ENCODE results near the gene SSBP2.
A peak's percentile ranks its signal among the peaks of the same experiment; 100 is the strongest.
"Not testable (repeated sequence)": the region's sequence is repeated elsewhere in the genome, so short reads cannot be mapped to it uniquely, and the experiment has no call there.

The SSBP2 gene

DNA sequence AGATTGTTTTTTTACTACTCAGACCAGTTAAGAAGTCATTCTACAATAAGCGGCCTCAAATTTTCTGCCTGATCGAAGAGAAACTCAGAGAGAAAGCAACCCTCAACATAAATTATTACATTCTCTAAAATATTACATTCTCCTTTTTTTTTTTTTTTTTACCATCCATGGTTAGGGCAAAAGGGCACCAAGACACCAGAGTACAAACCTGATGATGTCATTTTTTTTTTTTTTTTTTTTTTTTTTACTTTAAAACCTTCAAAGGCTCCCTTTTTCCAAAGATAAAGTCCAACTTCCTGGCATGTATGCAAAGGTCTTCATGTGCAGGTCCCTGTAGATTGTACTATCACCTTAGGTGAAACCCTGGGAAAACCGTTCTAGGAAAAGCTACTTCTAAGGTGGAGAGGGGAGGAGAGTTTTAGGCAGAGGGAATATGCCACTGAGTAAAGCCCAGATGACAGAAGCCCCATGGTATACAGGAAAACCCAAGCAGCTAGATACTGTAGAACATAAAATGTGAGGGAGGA, 104.4 kb downstream of the SSBP2 start:
- no peak for DNase-seq

DNA sequence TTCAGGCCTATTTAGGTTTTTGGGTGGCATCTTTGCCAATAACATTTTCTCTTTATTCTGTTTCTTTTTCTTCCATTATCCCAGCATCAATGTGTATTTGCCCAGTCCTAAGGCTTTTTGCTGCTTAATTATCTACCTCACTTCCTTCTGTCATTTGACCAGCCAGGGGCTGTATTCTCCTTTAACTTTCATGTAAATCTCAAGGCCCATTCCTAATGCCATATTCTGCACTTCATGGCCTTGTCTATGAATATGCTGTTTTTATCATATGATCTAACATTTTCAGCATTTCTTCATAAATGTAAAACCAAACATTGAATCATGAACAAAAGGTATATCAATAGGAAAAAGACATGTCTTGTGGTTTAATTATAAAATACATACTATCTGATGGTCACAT, 108.7 kb downstream of the SSBP2 start:
- DNase-seq: no peak

DNA sequence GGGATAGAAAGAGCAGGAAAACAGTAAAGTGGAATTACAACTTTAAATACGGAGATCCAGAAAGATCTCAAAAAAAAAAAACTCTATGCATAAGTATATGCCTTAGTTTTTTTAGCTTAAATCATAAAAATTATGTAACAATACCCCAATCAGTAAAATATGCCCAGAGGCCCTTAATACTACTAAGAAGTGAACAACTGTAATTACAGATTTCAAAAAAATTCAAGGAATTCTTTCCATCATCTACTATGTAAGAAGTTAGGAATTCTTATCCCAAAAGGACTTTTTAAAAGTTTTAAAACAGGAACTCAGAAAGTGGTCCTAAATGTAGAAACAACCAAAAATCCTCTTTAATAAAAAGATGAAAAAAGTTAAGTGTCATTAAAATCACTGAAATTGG, 111.3 kb downstream of the SSBP2 start:
- no peak for DNase-seq

DNA sequence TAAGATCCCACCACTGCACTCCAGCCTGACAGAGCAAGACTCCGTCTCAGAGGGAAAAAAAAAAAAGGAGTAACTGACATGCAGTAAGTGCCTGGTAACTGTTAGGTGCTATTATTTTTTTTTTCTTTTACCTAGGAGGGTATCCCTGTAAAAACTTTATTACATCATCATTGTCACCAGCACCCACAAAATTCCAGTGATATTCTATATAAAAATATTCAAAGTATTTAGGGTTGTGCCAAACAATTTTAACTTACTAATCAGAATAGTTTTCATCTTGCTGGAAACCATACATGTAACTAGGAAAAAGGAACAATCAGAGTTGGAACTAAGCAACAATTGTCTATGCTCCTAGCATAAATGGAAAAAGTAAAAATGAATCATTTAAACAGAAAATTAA, 112.4 kb downstream of the SSBP2 start:
- no peak for DNase-seq

DNA sequence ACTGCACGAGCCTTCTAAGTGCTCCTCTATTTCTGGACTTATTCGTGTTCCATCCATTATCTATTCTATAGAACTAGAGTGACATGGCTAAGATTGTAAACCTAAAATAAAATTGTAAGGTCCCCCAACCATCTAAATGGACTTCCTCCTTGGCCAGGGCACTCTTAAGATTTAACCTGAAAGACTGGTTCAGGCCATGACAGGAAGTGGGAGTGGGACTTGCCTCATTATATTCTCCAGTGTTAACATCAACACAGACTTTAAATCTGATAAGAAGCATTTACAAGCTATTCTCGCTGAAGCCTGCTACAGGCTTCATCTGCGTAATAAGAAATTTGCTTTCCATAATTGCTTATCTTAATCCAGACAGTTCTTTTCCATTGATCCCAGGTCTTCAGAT, 117.0 kb downstream of the SSBP2 start:
- DNase-seq: no peak

DNA sequence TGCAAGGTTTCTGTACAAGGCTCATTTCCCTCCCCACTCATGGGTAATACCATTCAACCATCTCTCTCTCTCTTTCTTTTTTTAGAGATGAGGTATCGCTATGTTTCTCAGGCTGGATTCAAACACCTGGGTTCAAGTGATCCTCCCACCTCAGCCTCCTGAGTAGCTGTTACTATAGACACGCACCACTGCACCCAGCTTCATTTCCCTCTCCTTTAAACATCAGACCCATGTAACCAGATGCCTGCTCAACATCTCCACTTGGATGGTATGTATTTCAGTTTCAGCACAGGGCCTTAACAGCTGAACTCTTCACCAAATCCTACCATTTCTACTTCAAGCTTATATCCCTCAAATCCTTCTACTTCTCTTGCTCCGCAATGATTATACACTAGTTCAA, 117.4 kb downstream of the SSBP2 start:
- DNase-seq: no peak

DNA sequence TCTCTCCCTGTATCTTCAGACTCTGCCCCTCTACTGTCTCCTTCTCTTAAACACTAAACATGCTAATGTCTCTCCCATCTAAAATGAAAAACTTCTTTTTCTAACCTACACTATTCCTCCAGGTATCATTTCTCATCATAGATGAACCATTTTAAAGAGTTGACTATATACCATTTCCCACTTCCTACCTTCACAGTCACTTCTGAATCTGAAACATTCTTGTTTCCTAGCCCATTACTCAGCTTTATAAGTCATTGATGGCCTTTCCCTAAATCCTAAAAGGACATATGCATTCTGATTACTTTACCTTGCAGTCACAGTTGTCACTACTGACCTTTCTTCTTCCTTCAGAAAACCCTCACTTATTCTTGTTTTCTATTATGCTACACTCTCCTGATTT, 118.2 kb downstream of the SSBP2 start:
- DNase-seq: no peak

DNA sequence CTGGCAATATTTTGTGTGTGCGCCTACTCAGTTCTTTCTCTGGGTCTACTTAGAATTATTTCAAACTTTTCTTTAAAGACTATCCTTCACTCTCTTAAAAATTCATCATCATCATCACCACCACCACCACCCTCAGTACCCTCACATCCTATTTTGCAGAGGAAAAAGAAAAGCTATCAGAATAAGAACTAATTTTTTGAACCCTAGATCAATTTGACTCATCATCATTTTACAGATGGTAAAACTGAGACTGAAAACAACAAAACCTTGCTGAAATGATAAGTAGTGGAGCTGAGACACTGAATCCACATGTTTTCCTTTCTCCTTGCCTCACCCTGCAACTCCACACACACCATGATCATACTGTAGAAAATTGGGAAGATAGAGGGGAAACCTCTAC, 119.3 kb downstream of the SSBP2 start:
- no peak for DNase-seq

DNA sequence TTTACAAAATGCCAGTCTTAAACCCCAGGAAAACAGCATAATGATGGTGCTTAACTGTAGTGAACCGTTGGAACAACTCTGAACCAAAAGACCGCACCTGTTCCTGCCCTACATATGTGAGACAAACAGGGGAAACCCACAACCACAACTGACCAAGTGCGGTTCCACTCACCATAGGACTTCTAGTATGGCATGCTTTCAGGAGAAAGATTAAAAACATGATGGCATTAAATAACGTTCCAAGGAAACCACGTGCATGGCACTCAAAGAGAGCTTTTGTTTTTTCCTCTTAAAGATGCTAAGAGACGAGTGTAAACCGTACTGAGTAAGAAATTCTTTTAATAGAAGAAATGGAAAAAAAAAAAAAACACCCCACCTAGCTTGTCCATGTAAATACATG, 119.8 kb downstream of the SSBP2 start:
- DNase-seq: peak; percentile 48

DNA sequence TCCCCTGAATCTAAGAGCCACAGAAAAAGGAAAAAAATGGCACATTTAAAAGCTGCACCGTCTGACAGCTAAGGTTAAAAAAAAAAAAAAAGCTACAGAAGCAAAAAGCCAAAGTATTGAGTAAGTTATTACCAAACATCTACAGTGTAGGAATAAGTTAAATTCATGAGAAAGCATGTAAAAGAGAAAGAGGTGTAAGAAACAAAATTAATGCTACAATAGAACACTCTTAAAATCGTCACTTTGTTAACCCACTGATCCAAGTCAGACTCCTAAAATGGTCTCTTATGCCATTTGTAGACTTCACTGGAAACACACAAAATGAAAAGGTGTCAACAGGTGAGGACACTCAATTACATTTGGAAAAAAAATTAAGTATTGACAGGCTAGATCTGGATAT, 120.2 kb downstream of the SSBP2 start:
- DNase-seq: no peak

DNA sequence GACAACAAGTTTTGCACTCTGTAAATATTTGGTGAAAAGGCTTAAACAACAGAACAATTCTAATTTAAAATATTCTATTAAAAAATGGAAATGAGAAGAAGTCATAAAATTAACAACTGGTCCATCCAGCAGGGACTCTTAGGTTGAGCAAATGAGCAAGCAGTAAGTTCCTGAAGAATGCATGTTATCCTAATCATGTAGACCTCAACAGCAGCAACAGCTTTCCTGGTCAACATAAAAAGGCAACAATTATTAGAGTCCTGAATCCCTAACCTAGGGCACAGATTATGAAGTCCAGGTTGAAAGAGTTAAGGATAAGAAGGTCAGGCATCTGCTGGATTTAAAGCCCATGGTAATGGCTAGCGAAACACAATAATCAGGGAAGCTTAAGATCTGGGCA, 120.9 kb downstream of the SSBP2 start:
- DNase-seq: no peak

DNA sequence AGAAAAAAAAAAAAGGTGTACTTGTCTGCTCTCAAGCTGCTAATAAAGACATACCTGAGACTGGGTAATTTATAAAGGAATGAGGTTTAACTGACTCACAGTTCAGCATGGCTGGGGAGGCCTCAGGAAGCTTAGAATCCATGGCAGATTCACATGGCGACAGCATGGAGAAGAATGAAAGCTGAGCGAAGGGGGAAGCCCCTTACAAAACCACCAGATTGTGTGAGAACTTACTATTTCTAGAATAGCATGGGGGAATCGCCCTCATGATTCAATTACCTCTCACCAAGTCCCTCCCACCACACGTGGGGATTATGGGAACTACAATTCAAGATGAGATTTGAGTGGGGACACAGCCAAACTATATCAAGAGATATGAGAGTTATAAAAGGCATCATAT, 122.8 kb downstream of the SSBP2 start:
- DNase-seq: not testable (repeated sequence)

DNA sequence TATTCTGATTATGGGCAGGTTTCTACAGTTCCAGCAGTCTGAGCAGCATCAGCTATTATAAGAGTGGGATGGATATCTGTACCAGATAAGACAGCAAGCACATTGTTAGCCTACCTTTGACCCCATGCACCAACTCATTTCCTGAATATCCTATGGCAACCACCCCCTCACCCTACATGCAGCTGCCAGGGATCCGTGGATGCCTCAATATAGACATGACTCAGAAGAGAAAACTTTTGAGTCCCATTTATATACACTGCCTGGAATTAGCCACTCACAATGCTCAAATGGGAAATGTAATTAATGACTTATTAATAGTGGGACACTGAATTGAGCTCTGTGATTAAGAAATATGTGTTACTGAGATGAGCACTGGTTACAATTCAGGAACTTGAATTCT, 124.4 kb downstream of the SSBP2 start:
- no peak for DNase-seq

DNA sequence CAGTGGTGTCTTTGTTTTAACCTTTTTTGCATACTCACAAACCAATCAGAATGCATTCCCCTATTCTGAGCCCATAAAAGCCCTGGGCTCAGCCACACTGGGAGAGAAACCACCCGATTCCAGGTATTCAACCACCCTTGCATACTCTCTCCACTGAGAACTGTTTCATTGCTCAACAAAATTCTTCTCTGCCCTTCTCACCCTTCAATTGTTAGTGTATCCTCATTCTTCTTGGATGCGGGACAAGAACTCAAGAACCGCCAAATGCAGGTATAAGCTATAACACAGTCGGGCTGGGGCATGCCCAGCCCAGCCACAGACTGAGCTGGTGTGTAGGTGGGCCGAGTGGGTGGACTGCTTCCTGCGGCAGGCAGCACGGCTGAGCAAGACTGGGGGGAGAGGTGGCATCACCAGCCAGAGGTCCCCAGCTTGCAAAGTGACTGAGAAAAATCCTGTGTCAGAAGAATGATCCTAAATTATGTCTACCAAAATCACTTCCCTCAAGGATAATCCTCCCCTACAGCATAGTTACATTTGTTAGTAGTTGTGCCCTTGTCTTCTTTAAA, 141.0 kb downstream of the SSBP2 start:
- DNase-seq: no peak

DNA sequence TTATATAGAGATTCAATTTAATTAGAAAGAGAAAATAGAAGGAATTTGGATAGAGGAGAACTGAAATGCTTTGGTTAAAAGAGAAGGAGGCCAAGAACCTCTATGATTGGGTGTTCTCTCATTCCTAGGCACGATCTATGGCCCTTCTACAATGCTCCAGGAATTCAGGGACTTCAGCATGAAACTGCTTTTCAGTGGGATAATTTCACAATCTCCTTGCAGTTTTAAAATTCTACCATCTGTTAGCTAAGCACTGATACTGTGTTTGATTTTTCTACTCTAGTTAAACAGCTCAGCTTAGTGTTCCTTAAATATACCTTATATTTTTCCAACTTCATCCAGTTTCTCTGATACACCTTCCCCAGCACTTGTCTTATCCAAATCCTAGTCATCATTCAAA, 141.9 kb downstream of the SSBP2 start:
- DNase-seq: no peak

DNA sequence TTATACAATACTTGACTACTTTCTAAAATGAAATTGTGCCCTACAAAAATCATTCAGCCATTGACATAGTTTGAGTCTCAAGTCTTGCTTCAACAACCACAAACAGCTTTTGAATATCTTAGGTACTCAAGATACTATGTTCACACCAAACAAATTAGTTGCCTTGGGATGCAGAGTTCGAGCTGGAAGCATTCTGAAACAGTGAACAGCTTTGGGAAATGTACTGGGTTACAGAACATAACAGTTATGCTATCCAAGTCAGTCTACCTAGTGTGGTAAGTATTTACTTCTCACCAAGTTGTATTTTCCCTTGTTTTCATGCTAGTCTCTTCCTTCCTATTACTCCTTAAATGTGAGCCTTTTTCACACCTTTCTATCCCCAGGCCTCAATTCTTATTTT, 143.2 kb downstream of the SSBP2 start:
- no peak for DNase-seq

DNA sequence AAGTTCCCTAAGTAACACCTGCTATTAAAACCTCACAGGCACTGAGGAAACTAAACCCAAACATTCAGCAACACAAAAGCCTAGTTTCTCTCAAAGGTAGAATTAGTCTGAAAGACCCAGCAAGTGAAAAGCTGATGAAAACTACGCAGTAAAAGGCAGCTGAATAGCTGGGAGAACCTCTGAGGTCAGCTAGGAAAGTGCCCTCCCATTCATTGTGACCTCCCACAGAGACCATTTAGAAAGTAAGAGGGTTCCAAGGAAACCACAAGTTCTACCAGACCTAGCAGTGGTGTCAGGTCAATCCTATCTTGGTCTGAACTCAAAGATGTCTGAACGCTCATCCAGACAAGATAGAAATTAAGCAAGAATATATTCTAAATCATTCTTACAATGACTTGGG, 144.7 kb downstream of the SSBP2 start:
- no peak for DNase-seq

DNA sequence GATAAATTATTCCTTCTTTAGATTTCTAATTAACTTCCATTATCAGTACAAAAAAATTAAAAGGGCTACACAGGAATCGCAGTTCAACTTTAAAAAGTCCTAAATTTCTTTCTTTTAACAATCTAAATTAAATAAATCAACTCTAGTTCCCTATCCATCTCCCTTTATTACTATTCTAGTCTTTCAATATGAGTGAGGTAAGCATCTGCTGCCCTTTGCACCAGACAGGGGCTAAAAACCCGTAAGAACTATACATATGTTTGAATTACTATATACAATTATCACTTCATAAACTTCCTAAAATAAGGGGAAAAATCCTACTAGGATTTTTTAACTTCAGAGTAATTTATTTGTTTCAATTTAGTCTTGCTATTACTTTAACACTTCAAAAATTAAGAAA, 145.6 kb downstream of the SSBP2 start:
- no peak for DNase-seq

DNA sequence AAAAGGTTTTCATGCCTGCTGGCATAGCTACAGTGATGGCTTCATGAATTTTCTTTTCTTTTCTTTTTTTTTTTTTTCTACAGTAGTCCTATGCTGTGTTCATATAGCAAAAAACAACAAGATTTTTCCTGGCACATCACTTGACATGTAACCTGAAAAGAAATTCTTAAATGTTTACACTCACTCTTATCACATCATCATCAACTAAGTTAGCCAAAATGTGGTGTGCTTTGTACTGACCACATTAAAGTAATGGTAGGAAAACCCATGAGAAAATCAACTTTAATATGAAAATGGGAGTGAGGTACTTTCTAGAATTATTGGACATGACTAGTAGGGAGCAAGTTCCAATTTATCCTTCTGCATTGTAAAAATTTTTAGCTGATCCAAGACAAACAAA, 146.7 kb downstream of the SSBP2 start:
- DNase-seq: no peak

DNA sequence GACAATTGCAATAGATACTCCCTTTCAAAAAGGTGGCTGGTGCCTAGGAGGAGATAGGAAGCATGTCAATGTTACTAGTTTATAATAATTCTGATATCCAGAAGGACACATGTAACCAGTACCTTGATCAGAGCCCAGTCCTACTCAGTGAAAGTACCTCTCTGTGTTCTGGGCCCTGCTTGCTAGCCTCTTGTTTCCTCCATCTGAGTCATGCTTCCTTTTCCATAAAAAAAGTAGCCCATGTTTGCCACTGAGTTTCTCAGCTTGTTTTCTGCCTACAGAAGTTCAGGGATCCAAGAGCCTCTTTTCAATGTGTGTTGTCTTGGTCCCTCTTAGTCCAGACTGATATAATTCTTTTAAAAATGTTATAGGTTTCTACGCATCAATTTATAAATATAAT, 149.0 kb downstream of the SSBP2 start:
- DNase-seq: no peak

DNA sequence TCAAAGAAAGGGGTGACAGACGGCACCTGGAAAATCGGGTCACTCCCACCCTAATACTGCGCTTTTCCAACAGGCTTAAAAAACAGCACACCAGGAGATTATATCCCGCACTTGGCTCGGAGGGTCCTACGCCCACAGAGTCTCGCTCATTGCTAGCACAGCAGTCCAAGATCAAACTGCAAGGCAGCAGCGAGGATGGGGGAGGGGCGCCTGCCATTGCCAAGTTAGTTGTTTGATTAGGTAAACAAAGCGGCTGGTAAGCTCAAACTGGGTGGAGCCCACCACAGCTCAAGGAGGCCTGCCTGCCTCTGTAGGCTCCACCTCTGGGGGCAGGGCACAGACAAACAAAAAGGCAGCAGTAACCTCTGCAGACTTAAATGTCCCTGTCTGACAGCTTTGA, 158.8 kb downstream of the SSBP2 start:
- not testable (repeated sequence) for DNase-seq

DNA sequence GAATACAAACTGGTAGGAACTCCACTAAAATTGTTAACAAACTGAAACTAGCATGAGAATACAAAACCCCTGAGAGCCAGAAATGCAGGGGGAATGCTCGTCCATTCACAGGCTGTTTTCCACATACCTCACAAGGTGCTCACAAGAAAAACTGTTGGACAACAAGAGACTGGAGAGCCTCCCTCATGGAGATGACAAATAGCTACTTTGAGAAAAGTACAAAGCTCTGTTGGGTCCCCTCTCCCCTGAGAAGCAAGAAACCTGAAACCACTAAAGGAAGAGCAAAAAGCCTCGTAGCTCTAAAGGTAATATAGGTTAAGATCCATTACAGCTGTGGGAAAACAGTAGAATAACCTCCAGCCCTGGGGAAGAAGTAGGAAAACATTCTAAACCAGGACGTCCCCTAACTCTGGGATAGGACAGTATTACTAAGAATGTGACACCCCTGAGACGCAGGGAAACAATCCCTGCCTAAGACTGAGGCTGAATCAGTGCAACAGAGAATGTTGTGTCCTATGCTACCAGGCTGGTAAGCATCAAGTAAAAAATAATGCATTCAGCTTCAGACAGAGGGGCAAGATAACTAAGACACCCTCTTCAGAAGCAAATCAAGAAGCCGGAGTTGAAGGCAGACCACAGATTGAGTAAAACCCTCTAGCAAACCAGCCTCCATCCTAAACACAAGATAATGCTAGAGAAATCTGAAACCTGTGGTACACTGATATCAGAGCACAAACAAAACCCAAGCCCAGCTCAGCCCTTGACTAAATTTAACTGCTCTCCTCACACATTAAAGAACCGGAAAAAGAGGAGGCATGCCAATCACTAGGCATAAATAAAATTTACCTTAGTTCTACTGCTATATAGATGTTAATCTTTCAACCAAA, 160.2 kb downstream of the SSBP2 start:
- no peak for DNase-seq

DNA sequence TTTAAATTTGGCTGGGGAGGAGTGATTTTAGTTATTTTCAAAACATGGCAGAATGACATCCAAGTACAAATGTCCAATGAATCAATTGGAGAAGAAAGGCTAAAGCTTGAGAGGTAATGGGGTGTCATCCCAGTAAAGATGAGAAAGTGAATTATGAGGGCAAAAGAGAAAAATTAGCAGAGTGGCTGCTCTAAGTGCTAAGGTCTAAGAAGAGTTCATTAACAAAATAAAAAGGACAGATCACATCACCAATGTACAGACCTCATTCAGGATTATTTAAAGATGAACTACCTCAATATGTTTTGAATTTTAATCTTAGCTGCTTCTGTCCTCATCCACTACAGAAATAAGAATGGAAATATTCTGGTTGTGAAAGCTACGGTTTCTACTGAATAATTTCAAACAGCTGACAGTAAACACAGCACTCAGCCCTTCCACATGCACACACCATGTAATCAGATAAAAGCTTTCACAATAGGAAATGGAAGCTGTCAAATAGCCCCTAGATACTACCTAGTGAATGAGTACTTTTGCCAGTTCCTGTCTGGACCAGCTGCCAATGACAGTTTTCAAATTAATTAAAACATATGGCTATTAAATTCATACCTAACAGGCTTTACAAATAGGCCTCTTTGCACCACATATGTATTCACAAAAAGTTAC, 171.5 kb downstream of the SSBP2 start:
- no peak for DNase-seq

DNA sequence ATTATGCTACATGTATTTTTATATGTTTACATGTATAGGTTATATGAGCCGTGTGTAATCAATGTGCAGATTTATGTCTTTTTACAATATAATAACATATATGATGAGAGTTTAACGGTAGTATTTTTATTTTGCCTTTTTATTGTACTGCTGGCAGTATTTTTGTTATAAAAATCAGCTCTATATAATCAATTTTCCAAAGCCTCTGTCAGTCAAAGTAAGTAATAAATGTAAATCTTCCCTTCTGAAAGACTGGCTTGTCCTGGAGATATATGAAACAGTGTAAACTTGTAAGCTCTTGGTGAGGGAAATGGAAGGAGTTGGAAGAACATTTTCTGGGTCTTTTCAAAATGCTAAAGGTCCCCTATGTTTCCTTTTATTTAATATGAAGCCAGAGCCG, 173.8 kb downstream of the SSBP2 start:
- DNase-seq: no peak

All from stimulated activated CD8-positive, alpha-beta memory T cell treated with anti-CD3 and anti-CD28 coated beads, Interleukin-4, amount 100 ng/mL, for 48 hours (primary cell).